Memory B cell (primary cell): ENCODE results near the gene SLC38A4.

ENCODE experiments used
- ATAC-seq: fragments of 150-1000 bp; cut with Tn5 transposase; 2 replicates; pipeline ENCODE4 v1.10.0; 2021; ENCODE audit warnings: low read depth, mild to moderate bottlenecking, moderate library complexity
- DNase-seq, 2 donors: peaks; one replicate each; pipeline ENCODE4 v3.0.0; 2022; ENCODE audit warnings: low spot score in 2 of 2
- H3K27ac Mint-ChIP-seq: one replicate; pipeline ENCODE4 v1.8.0; 2022; ENCODE audit warnings: mild to moderate bottlenecking, moderate library complexity, mixed read lengths
- H3K27me3 Mint-ChIP-seq: one replicate; pipeline ENCODE4 v1.8.0; 2022; ENCODE audit warnings: mixed read lengths
- H3K36me3 Mint-ChIP-seq: one replicate; pipeline ENCODE4 v1.8.0; 2022; ENCODE audit warnings: mild to moderate bottlenecking, mixed read lengths
- H3K4me1 Mint-ChIP-seq: one replicate; pipeline ENCODE4 v1.8.0; 2022; ENCODE audit warnings: mixed read lengths
- H3K4me3 Mint-ChIP-seq: one replicate; pipeline ENCODE4 v1.8.0; 2022; ENCODE audit warnings: mild to moderate bottlenecking, moderate library complexity, mixed read lengths
- H3K9me3 Mint-ChIP-seq: one replicate; pipeline ENCODE4 v1.8.0; 2022; ENCODE audit warnings: mixed read lengths

SLC38A4 gene

DNA sequence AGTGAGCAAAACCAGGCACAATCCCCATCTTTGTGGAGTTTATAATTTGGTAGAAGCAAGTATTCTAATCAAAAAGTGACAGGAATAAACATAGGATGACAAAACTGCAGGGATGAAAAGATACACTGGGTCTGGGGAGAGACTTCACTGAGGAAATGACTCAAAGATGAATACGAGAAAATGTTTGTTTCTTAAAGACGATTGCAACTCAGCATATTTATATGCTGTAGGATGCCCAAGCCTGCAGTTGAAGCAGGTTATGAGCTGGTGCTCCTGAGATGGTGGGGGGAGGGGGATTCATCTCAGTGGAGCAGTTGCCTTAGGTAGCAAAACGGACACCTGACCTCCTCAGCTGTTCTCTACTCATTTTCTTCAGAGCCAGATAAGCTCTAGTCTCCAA is 13.4 kb upstream of the SLC38A4 start:
- Mint-ChIP-seq H3K27me3 (peaks cover 7% of the 10 kb centered on the region), H3K36me3 (no peaks in the 10 kb centered on the region)

DNA sequence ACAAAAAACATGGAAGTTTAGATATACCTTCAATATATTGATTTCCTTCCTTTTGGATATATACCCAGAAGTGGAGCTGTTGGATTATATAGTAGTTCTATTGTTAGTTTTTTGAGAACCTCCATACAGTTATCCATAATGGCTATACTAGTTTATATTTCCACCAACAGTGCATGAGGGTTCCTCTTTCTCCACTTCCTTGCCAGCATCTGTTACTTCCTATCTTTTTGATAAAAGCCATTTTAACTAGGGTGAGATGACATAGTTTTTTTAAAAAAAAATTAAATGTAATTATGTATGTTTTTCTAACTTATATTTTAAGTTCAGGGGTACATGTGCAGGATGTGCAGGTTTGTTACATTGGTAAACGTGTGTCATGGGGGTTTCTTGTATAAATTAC is 10.0 kb upstream of the SLC38A4 start:
- H3K27ac Mint-ChIP-seq = no peak overlapping the region
- H3K4me1 Mint-ChIP-seq = peaks cover 4% of the 10 kb centered on the region
- H3K36me3 Mint-ChIP-seq = no peaks in the 10 kb centered on the region
- H3K27me3 Mint-ChIP-seq = peaks cover 18% of the 10 kb centered on the region
- DNase-seq (no peak), ATAC-seq (no peak)
- H3K4me3 Mint-ChIP-seq = no peak overlapping the region
- peaks cover 1% of the 10 kb centered on the region for H3K9me3 Mint-ChIP-seq

More for the DNA sequence above, 13.4 kb upstream of the SLC38A4 start:
- no peaks in the 10 kb centered on the region for H3K4me1 Mint-ChIP-seq
- H3K27ac Mint-ChIP-seq = no peak overlapping the region
- DNase-seq (no peak), ATAC-seq (no peak)
- peaks cover 1% of the 10 kb centered on the region for H3K9me3 Mint-ChIP-seq
- no peak overlapping the region for H3K4me3 Mint-ChIP-seq

DNA sequence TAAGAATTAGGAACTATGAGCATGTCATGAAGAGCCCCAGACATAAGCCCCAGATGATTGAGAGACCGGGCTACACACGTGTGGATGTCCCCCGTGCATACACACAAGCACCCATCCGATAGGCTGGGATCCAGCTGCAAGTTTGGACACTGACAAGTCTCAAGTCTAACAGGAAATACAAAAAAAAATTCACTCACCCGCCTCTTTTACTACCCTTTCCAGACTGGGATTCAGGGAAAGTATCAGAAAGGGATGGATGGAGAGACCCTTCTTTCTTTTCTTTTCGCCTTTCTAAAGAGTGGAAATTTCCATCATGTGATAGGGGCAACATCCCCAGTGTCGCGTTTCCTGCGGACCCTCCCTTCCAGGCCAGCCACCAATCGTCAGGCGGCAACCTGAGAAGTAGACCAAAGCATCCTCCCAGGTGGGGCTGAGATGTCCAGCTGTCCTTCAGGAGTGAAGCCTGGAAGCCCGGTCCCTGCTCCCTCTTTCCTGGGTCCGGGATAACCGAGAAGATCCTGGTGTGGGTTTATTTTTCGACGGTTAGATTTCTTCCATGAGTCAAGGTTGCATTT is 6.4 kb upstream of the SLC38A4 start:
- H3K4me1 Mint-ChIP-seq = peaks cover 4% of the 10 kb centered on the region
- no peak overlapping the region for H3K4me3 Mint-ChIP-seq
- peaks cover 20% of the 10 kb centered on the region for H3K27me3 Mint-ChIP-seq
- no peak for ATAC-seq
- DNase-seq = no peak
- no peaks in the 10 kb centered on the region for H3K36me3 Mint-ChIP-seq
- H3K9me3 Mint-ChIP-seq = peaks cover 1% of the 10 kb centered on the region
- H3K27ac Mint-ChIP-seq = no peak overlapping the region

DNA sequence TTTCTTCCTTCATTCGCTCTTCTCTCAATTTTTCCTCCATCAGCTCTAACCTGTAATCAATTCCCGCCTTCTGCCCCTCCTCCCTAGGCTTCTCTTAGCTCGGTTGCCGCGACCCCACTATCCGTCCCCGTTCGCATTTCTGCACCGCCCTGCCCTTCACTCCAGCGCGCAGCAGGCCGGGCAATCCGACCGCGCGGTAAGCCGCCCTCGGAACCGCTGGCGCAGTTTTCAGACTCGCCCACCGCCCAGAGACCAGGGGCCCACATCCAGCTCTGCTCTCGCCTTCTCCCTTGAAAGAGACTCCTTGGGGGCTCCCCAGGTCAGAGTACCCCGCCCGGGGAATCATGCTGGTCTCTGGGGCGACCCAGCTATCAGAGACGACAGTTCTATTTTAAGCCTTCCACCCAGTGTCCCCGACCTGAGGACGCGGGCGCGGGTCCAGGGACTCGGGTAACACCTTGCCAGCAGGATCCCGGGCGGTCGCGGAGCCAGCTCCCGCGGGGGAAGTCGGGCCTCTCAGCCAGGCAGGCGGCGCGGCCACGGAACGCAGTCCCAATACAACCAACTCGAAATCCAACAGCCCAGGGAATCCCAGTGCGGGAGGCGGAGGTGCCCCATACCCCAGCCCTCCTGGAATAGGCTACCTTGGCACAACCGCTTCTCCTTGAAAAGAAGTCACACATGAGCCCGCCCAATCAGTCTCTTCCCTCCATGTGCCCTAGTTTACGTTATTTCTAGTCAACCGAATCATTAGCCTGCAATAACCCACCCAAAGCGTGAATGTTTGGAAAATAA is 5.7 kb upstream of the SLC38A4 start:
- ATAC-seq (no peak), DNase-seq (no peak)
- Mint-ChIP-seq H3K4me3 (peak overlapping the region; percentile 24), H3K27ac (no peak overlapping the region), H3K9me3 (peaks cover under 1% of the 10 kb centered on the region), H3K4me1 (peaks cover 4% of the 10 kb centered on the region), H3K27me3 (peaks cover 18% of the 10 kb centered on the region), H3K36me3 (no peaks in the 10 kb centered on the region)

DNA sequence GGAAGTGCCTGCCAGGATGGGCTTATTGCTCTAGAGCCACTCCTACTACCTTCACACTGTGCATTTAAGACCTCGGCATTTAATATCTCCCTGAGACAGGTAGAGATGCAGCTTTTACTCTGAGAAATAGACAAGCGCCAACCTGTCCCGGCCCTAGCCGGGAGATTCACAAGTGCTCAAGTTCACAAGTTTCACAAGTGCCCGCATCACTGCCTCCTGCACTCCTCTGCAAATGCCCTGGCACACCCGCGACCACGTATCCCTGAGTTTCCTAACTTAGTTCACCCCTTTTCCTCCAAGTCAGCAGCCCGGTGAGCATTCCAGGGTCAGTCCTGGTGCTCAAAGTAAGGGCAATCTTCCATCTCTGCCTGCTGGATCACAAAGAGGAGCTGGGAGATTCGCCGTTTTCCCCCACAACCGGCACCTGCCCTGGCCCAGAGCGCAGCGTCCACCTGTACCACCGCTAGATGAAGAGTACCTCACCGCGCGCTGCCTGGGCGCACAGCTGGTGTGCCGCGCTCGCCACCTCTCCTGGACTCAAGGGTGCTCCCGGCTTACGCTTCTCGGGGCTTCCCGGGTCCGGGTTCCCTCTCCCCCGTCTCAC is 5.0 kb upstream of the SLC38A4 start:
- Mint-ChIP-seq H3K4me3 (no peak overlapping the region), H3K9me3 (no peaks in the 10 kb centered on the region)

DNA sequence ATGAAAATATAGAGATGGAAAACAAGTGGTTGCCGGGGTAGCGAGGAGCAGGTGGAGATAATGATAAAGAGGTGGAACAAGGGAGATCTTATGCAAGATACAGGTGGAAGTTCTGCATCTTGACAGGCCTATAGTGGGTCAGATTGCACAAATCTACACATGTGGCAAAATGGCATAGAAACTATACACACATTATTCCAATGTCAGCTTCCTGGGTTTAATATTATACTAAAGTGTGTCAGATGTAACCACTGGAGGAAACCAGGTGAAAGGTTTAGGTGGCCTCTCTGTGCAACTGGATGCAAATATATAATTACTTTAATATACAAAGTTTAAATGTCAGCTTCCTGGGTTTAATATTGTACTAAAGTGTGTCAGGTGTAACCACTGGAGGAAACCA is 1.1 kb downstream of the SLC38A4 start:
- Mint-ChIP-seq H3K36me3 (peaks cover 1% of the 10 kb centered on the region), H3K9me3 (peaks cover 2% of the 10 kb centered on the region), H3K4me1 (no peaks in the 10 kb centered on the region), H3K4me3 (no peak overlapping the region), H3K27me3 (peaks cover 12% of the 10 kb centered on the region), H3K27ac (no peak overlapping the region)
- ATAC-seq = no peak
- DNase-seq = no peak

More for the DNA sequence above, 5.0 kb upstream of the SLC38A4 start:
- peaks cover 19% of the 10 kb centered on the region for H3K27me3 Mint-ChIP-seq
- H3K27ac Mint-ChIP-seq = no peak overlapping the region
- DNase-seq (no peak), ATAC-seq (no peak)
- H3K36me3 Mint-ChIP-seq = no peaks in the 10 kb centered on the region
- peaks cover 4% of the 10 kb centered on the region for H3K4me1 Mint-ChIP-seq

DNA sequence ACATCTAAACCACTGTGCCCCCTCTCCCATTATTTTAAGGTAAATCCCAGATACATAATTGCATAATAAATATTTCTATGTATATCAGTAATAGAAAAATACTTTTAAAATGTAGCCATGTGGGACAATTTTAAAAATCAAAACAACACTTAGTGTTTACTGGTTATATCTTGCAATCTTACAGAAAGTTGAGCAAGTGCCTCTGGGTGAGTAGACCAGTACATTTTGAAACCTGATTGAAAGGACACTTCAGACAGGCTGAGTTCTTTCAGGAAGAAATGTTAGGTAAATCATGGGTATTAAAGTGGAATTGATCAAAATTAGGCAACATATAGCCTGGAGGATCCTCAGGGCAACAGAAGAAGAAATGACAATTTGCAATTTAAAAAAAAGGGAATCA is 7.2 kb downstream of the SLC38A4 start:
- Mint-ChIP-seq H3K36me3 (peaks cover 1% of the 10 kb centered on the region), H3K9me3 (peaks cover 2% of the 10 kb centered on the region)

DNA sequence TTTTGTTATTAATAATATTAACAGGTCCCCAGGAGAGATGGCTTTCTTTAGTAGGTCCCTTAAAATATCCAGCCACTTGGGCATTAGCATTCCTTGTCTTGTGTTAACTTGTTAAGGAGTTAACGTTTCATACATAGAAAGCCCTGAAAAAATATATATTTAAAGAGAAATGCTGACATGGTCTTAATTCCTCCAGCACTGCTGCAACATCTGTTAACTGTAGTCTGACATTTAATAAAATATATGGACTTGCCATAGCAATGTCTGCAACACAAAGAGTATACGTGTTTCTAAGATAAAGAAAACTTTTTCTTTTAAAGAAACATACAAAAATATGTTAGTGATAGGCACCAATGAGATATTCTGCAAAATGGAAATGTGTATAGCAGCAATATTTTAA is 10.0 kb downstream of the SLC38A4 start:
- H3K4me1 Mint-ChIP-seq = no peaks in the 10 kb centered on the region
- DNase-seq (no peak), ATAC-seq (no peak)
- H3K36me3 Mint-ChIP-seq = peaks cover 1% of the 10 kb centered on the region
- no peak overlapping the region for H3K4me3 Mint-ChIP-seq
- H3K27ac Mint-ChIP-seq = no peak overlapping the region
- peaks cover 2% of the 10 kb centered on the region for H3K9me3 Mint-ChIP-seq
- H3K27me3 Mint-ChIP-seq = peaks cover 2% of the 10 kb centered on the region

More for the DNA sequence above, 7.2 kb downstream of the SLC38A4 start:
- Mint-ChIP-seq H3K27me3 (peaks cover 4% of the 10 kb centered on the region), H3K27ac (no peak overlapping the region), H3K4me1 (no peaks in the 10 kb centered on the region), H3K4me3 (no peak overlapping the region)
- ATAC-seq (no peak), DNase-seq (no peak)

DNA sequence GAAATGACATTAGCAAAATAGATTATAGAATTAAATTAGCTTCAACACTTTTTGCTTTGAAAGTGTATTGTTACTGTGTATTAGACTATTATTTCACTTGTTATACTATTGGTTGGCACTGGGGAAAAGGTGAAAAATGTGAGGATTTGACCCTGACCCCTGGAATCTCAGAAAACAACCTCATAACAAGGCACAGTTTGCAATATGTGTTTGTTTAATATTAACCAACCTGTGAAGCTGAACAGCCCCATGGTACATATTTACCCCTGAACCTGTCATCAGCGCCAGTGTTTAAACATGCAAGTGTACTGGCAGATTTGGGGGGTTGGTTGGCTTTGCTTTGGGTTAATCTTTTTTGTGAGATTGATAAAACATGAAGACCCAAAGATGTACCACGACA is 11.7 kb downstream of the SLC38A4 start:
- H3K27me3 Mint-ChIP-seq = peaks cover 2% of the 10 kb centered on the region
- DNase-seq (no peak), ATAC-seq (no peak)
- H3K4me3 Mint-ChIP-seq = no peak overlapping the region
- no peaks in the 10 kb centered on the region for H3K4me1 Mint-ChIP-seq
- H3K36me3 Mint-ChIP-seq = no peaks in the 10 kb centered on the region
- H3K27ac Mint-ChIP-seq = no peak overlapping the region
- H3K9me3 Mint-ChIP-seq = no peaks in the 10 kb centered on the region

DNA sequence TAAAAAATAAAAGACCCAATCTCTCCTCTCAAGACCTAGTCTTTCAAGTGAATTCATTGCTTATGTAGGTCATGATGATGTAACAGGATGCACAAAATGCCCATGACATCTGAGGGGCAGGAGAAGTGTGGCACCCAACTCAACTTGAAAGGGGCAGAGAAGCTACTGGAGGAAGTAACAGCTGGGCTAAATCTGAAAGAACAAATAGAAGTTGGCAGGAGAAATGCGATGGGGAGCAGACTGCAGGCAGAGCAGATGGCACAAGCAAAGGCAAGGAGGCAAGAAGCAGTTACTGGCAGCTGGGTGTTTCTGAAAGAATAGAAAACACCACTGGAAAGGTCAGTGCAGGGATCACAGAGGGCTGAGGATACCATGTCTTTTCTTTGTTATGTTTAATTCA is 14.6 kb downstream of the SLC38A4 start:
- H3K27ac Mint-ChIP-seq = no peak overlapping the region
- no peak overlapping the region for H3K4me3 Mint-ChIP-seq
- H3K27me3 Mint-ChIP-seq = peaks cover 2% of the 10 kb centered on the region
- H3K4me1 Mint-ChIP-seq = no peaks in the 10 kb centered on the region
- DNase-seq (no peak), ATAC-seq (no peak)
- H3K36me3 Mint-ChIP-seq = no peaks in the 10 kb centered on the region
- no peaks in the 10 kb centered on the region for H3K9me3 Mint-ChIP-seq

DNA sequence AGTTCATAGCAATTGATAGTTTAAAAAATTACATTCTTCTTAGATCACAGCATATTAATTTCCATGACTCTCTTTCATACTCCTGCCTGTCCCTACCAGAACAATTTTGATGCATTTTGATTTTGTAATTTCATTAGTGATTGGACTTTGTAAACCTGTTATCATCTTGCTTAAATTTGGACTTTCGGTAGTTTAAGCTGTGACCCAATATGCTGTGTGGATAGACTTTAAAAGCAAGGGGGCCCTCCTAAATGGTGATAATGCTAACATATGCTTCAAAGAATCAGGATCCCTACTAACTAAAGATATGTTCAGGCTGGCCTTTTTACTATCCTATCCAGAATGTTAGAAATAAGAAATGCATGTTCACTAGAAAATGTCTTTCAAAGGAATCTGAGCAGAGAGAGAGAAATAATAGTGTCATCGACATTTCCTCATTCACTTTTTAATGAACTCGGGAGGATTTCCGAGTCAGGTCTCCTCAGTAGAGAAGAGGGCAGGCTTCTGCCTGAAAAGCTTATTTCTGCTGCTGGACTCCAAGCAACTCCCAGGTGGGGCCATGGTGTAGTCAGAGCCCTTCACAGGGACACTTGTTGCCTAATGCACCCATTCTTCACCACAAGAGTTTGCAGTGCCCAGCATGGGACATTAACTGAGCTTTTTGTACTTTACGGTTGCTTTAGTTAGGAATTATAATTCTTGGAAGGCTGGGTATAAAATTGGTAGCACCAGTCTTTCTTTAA is 16.7 kb downstream of the SLC38A4 start:
- Mint-ChIP-seq H3K27me3 (peaks cover 2% of the 10 kb centered on the region), H3K4me1 (no peaks in the 10 kb centered on the region), H3K9me3 (no peaks in the 10 kb centered on the region), H3K4me3 (no peak overlapping the region), H3K27ac (no peak overlapping the region), H3K36me3 (no peaks in the 10 kb centered on the region)
- no peak for ATAC-seq
- DNase-seq = no peak

DNA sequence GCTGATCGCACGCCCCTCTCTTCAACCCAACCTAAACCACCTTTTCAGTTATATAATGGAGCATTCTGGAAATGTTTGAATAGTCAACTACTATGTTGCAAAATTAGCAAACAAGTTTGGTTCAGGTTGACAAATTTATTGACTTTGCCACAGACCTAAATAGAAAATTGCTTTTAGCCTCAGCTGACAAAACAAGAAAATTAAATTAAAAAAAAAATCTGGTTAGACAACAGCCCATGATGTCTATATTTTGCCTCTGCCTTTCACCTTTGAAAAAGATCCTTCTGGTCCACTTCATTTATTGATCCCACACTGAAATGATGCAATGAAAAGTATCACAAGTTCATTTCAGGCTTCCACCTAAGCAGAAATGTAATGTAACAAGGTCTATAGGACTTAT is 17.5 kb downstream of the SLC38A4 start:
- H3K27ac Mint-ChIP-seq = no peak overlapping the region
- H3K9me3 Mint-ChIP-seq = no peaks in the 10 kb centered on the region
- no peak overlapping the region for H3K4me3 Mint-ChIP-seq
- DNase-seq (no peak), ATAC-seq (no peak)
- no peaks in the 10 kb centered on the region for H3K36me3 Mint-ChIP-seq
- H3K27me3 Mint-ChIP-seq = peaks cover 2% of the 10 kb centered on the region
- H3K4me1 Mint-ChIP-seq = no peaks in the 10 kb centered on the region

DNA sequence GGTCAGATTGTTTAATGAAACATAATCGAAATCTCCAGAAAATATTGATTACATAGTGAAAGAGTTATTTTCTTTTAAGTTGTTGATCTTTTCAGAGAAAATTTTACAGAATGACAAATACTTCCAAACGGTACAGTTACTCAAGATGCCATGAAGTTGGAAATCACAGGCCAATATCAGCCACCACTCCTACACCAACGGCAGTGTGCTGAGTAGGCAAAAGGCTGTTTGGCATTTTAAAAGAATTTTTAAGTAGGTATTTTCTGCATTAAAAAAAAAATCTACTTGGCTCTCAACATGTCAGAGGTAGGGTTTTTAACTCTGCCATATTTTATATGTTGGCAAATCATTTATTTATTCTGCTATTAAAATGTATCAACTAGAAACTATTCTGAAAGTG is 21.7 kb downstream of the SLC38A4 start:
- Mint-ChIP-seq H3K4me1 (no peaks in the 10 kb centered on the region), H3K9me3 (no peaks in the 10 kb centered on the region), H3K4me3 (no peak overlapping the region), H3K27me3 (no peaks in the 10 kb centered on the region), H3K27ac (no peak overlapping the region), H3K36me3 (no peaks in the 10 kb centered on the region)
- DNase-seq (no peak), ATAC-seq (no peak)

DNA sequence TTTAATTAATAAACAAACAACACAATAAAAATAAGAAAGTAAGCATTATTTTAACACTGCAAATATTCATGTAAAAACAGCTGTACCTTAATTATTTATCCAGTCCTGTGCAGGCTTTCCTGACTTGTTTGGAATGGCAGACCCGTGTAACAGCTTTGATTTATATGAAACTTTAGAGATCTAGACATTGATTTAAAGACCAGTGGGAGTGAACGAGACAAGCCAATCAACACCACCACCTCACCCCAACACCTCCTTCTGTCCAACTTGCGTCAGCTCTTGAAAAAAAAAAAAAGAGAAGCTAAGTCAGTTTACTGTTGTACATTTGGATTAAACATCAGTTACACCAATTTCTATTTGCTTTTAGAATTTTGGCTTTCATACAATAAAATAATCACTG is 22.3 kb downstream of the SLC38A4 start:
- H3K9me3 Mint-ChIP-seq = no peaks in the 10 kb centered on the region
- ATAC-seq (no peak), DNase-seq (no peak)
- H3K27me3 Mint-ChIP-seq = no peaks in the 10 kb centered on the region
- H3K36me3 Mint-ChIP-seq = no peaks in the 10 kb centered on the region
- H3K4me3 Mint-ChIP-seq = no peak overlapping the region
- no peaks in the 10 kb centered on the region for H3K4me1 Mint-ChIP-seq
- no peak overlapping the region for H3K27ac Mint-ChIP-seq
